Stimulated activated naive CD4-positive, alpha-beta T cell (primary cell): ENCODE measurements around the gene RSPH9.
"Not testable (repeated sequence)": the region's sequence is repeated elsewhere in the genome, so short reads cannot be mapped to it uniquely, and the experiment has no call there.

ENCODE experiments used
- DNase-seq, 6 experiments: peaks; one replicate each; lab custom pipeline; 2025; lab: John Stamatoyannopoulos, UW

RSPH9 gene

GRCh38 chr6:43629104-43629504 lies 15.7 kb upstream of the RSPH9 start, which contains the start of gene GTPBP2:
GTPBP2 (minus strand) TSS chr6:43629264; CDS start chr6:43629162, 102 bp downstream.
- DNase-seq = peak; percentile 89 to 96 (median 90)

- peak; percentile 62 to 86 (median 76) for DNase-seq
Measured at GRCh38 chr6:43629505-43630300, 15.1 kb upstream of the RSPH9 start.

- no peak for DNase-seq
Measured at GRCh38 chr6:43630980-43631619, 13.7 kb upstream of the RSPH9 start.

GRCh38 chr6:43633002-43633401 lies 11.8 kb upstream of the RSPH9 start:
- DNase-seq = not testable (repeated sequence)

GRCh38 chr6:43634702-43635303 lies 10.0 kb upstream of the RSPH9 start:
- no peak for DNase-seq

- peak; percentile 73 to 91 (median 82) for DNase-seq
Measured at GRCh38 chr6:43635387-43636307, 9.2 kb upstream of the RSPH9 start, which contains the start of gene MAD2L1BP. MAD2L1BP (plus strand) TSS chr6:43635840; CDS start chr6:43635876, 36 bp downstream.

- peak in 3 of 6 experiments; percentile 3 to 37 (median 31) for DNase-seq
Measured at GRCh38 chr6:43636308-43636659, 8.6 kb upstream of the RSPH9 start.

GRCh38 chr6:43639984-43640800 lies 4.6 kb upstream of the RSPH9 start:
- no peak for DNase-seq

GRCh38 chr6:43645613-43645964 lies 753 bp downstream of the RSPH9 start:
- no peak for DNase-seq

- DNase-seq = no peak
Measured at GRCh38 chr6:43647613-43648012, 2.8 kb downstream of the RSPH9 start.

GRCh38 chr6:43648248-43648647 lies 3.4 kb downstream of the RSPH9 start:
- no peak for DNase-seq

- not testable (repeated sequence) for DNase-seq
Measured at GRCh38 chr6:43652822-43653221, 8.0 kb downstream of the RSPH9 start.

- no peak for DNase-seq
Measured at GRCh38 chr6:43657221-43657802, 12.5 kb downstream of the RSPH9 start.

- no peak for DNase-seq
Measured at GRCh38 chr6:43658161-43658560, 13.3 kb downstream of the RSPH9 start.

GRCh38 chr6:43662948-43663347 lies 18.1 kb downstream of the RSPH9 start:
- DNase-seq = not testable (repeated sequence)

- no peak for DNase-seq
Measured at GRCh38 chr6:43665376-43665775, 20.5 kb downstream of the RSPH9 start.

GRCh38 chr6:43666196-43666920 lies 21.5 kb downstream of the RSPH9 start:
- DNase-seq = no peak

- peak; percentile 51 to 84 (median 75) for DNase-seq
Measured at GRCh38 chr6:43667245-43668150, 22.7 kb downstream of the RSPH9 start.
